GM21447 (cell line): ENCODE measurements around the gene RAP1GAP2.
"Not testable (repeated sequence)": the region's sequence is repeated elsewhere in the genome, so short reads cannot be mapped to it uniquely, and the experiment has no call there.

Experiments
- ATAC-seq: cut with Tn5 transposase; IDR thresholded peaks from one replicate; pipeline ENCODE4 v1.9.1; 2021; ENCODE audit not compliant: unreplicated experiment

The RAP1GAP2 gene

GRCh38 chr17:2785376-2785775, 10.9 kb upstream of the RAP1GAP2 start:
- not testable (repeated sequence) for ATAC-seq

- no peak for ATAC-seq
Observed at GRCh38 chr17:2786176-2786881, 9.9 kb upstream of the RAP1GAP2 start.

GRCh38 chr17:2789700-2790099, 6.5 kb upstream of the RAP1GAP2 start:
- ATAC-seq = no peak

- ATAC-seq = no peak
Observed at GRCh38 chr17:2792366-2793169, 3.7 kb upstream of the RAP1GAP2 start.

GRCh38 chr17:2794111-2794803, 2.0 kb upstream of the RAP1GAP2 start:
- no peak for ATAC-seq

- ATAC-seq = no peak
Observed at GRCh38 chr17:2795441-2796163, 636 bp upstream of the RAP1GAP2 start.

GRCh38 chr17:2797226-2797625, 988 bp downstream of the RAP1GAP2 start:
- no peak for ATAC-seq

GRCh38 chr17:2797637-2798036, 1.4 kb downstream of the RAP1GAP2 start:
- no peak for ATAC-seq

- ATAC-seq = no peak
Observed at GRCh38 chr17:2798188-2798587, 1.9 kb downstream of the RAP1GAP2 start.

GRCh38 chr17:2798678-2799077, 2.4 kb downstream of the RAP1GAP2 start:
- no peak for ATAC-seq

GRCh38 chr17:2799653-2800052, 3.4 kb downstream of the RAP1GAP2 start:
- no peak for ATAC-seq

GRCh38 chr17:2800367-2800766, 4.1 kb downstream of the RAP1GAP2 start:
- no peak for ATAC-seq

- no peak for ATAC-seq
Observed at GRCh38 chr17:2801841-2802240, 5.6 kb downstream of the RAP1GAP2 start.

- ATAC-seq = no peak
Observed at GRCh38 chr17:2802574-2802973, 6.3 kb downstream of the RAP1GAP2 start.

- ATAC-seq = no peak
Observed at GRCh38 chr17:2803386-2803785, 7.1 kb downstream of the RAP1GAP2 start.

- no peak for ATAC-seq
Observed at GRCh38 chr17:2803971-2804370, 7.7 kb downstream of the RAP1GAP2 start.

GRCh38 chr17:2804912-2805311, 8.7 kb downstream of the RAP1GAP2 start:
- ATAC-seq = no peak

GRCh38 chr17:2805961-2806360, 9.7 kb downstream of the RAP1GAP2 start:
- no peak for ATAC-seq

- ATAC-seq = no peak
Observed at GRCh38 chr17:2808367-2809335, 12.4 kb downstream of the RAP1GAP2 start.

- no peak for ATAC-seq
Observed at GRCh38 chr17:2809337-2809736, 13.1 kb downstream of the RAP1GAP2 start.
